Aorta (tissue), 5 donors: ENCODE results near the gene ZNF565. TPM values are rescaled to one million over a fixed set of nuclear protein-coding genes. Genes with fewer than 3 reads are reported as not detected.
"Not testable (repeated sequence)": the region's sequence is repeated elsewhere in the genome, so short reads cannot be mapped to it uniquely, and the experiment has no call there.

Experiments
- ATAC-seq: fragments of 200-7000 bp; cut with Tn5 transposase; one replicate; pipeline ENCODE4 v1.9.1; 2022; ENCODE audit warnings: moderate library complexity; ENCODE audit not compliant: low FRiP score
- DNase-seq, 2 donors: peaks; one replicate each; pipeline ENCODE4 v3.0.0-alpha.2; 2020
- H3K27ac ChIP-seq, 2 donors: one replicate each; pipeline ENCODE4 v1.5.1; 2013; ENCODE audit warnings: low read length in 2 of 2, mild to moderate bottlenecking in 2 of 2, moderate library complexity in 2 of 2, control low read depth in 1 of 2, inconsistent platforms in 1 of 2, low read depth in 1 of 2
- H3K27me3 ChIP-seq, 2 donors: one replicate each; pipeline ENCODE4 v1.6.1; 2013; ENCODE audit warnings: control low read depth in 1 of 2, low read length in 1 of 2, mild to moderate bottlenecking in 1 of 2, moderate library complexity in 1 of 2; ENCODE audit not compliant: insufficient read depth in 2 of 2, control insufficient read depth in 1 of 2
- H3K36me3 ChIP-seq, 2 donors: one replicate each; pipeline ENCODE4 v1.6.1; 2013; ENCODE audit warnings: control low read depth in 1 of 2, low read length in 1 of 2, mild to moderate bottlenecking in 1 of 2; ENCODE audit not compliant: insufficient read depth in 2 of 2, control insufficient read depth in 1 of 2
- H3K4me1 ChIP-seq, 2 donors: one replicate each; pipeline ENCODE4 v1.6.1; 2013; ENCODE audit warnings: low read length in 2 of 2, control low read depth in 1 of 2, mild to moderate bottlenecking in 1 of 2, moderate library complexity in 1 of 2; ENCODE audit not compliant: insufficient read depth in 2 of 2, control insufficient read depth in 1 of 2
- H3K4me3 ChIP-seq, 2 donors: one replicate each; pipeline ENCODE4 v1.5.1; 2013; ENCODE audit warnings: low read length in 2 of 2, control low read depth in 1 of 2, mild to moderate bottlenecking in 1 of 2
- H3K9me3 ChIP-seq: one replicate; pipeline ENCODE4 v1.6.1; 2013; ENCODE audit warnings: mild to moderate bottlenecking, low read length; ENCODE audit not compliant: control insufficient read depth
- WGBS, 2 donors: extraction: QIAGEN DNeasy Blood & Tissue Kit; methylation state at CpG; one replicate each; pipeline ENCODE4 v1.1.7; 2013; 5-methylcytosine and 5-hydroxymethylcytosine counted together
- intact Hi-C, 2 donors: fragments of 100-400 bp; cut with DNase I; formaldehyde crosslinking; loops; one replicate each; pipeline versions ENCODE4 v1.14.2 to v1.15.0; 2022
- polyA plus RNA-seq, 2 donors: library from polyadenylated mRNA; stranded (reverse); fragments of 200-250 nt; gene quantifications; one replicate each; pipeline ENCODE4 v1.2.3, GENCODE V29; 2013
- total RNA-seq, 2 donors: library from RNA; stranded (reverse); fragmentation: NEBNext Ultra II Directional; extraction: Animal tissue kit (Norgen Biotek cat#: 25700); gene quantifications; one replicate each; pipeline ENCODE4 v1.2.1, GENCODE V29; 2021
- donor health status: healthy with polysubstance abuse.
- donor health status: Bipolar disorder and iron deficiency.
- donor health status: DM: no; HTN: no; CAD: no.
- donor health status: DM: no; HTN: no; CAD: no.
- donor health status: DM: yes; HTN: yes; CAD: no.

Gene ZNF565
- total and polyA plus RNA-seq, 4 donors, result 1.6 to 8.0 (median 5.0) TPM

- intact Hi-C loops, result no loop called here
Measured at GRCh38 chr19:36203293-36203692, 11.2 kb downstream of the ZNF565 start.

GRCh38 chr19:36201684-36202083, 12.8 kb downstream of the ZNF565 start:
- intact Hi-C loops, result no loop called here
- no peaks in the 10 kb centered on the region for H3K27me3 ChIP-seq

More at GRCh38 chr19:36203293-36203692, 11.2 kb downstream of the ZNF565 start:
- Histone ChIP-seq H3K27ac (no peak overlapping the region), H3K36me3 (peaks cover 0 to 3% of the 10 kb centered on the region in 2 donors), H3K4me3 (no peak overlapping the region), H3K27me3 (no peaks in the 10 kb centered on the region), H3K4me1 (no peaks in the 10 kb centered on the region), H3K9me3 (no peaks in the 10 kb centered on the region)
- DNase-seq (no peak), ATAC-seq (no peak)
- 97% methylated on average over 4 of the region's 4 CpGs for WGBS, 2 donors

GRCh38 chr19:36198119-36198518, 16.3 kb downstream of the ZNF565 start:
- ATAC-seq (no peak), DNase-seq (no peak)
- Histone ChIP-seq H3K9me3 (no peaks in the 10 kb centered on the region), H3K4me3 (no peak overlapping the region), H3K27me3 (no peaks in the 10 kb centered on the region), H3K27ac (no peak overlapping the region), H3K36me3 (no peaks in the 10 kb centered on the region), H3K4me1 (no peaks in the 10 kb centered on the region)
- intact Hi-C loops, result no loop called here
- WGBS, 2 donors, result 86 to 90% methylated on average over 2 of the region's 2 CpGs

More at GRCh38 chr19:36201684-36202083, 12.8 kb downstream of the ZNF565 start:
- ATAC-seq (no peak), DNase-seq (no peak)
- Histone ChIP-seq H3K36me3 (peaks cover 0 to 3% of the 10 kb centered on the region in 2 donors), H3K27ac (no peak overlapping the region), H3K4me3 (no peak overlapping the region), H3K4me1 (no peaks in the 10 kb centered on the region), H3K9me3 (no peaks in the 10 kb centered on the region)
- WGBS, 2 donors, result 91 to 92% methylated on average over 6 of the region's 6 CpGs

GRCh38 chr19:36196249-36196648, 18.2 kb downstream of the ZNF565 start:
- Histone ChIP-seq H3K27me3 (no peaks in the 10 kb centered on the region), H3K27ac (no peak overlapping the region), H3K4me3 (no peak overlapping the region), H3K36me3 (no peaks in the 10 kb centered on the region), H3K4me1 (no peaks in the 10 kb centered on the region), H3K9me3 (no peaks in the 10 kb centered on the region)
- intact Hi-C loops, result no loop called here
- ATAC-seq (no peak), DNase-seq (no peak)
- WGBS, 2 donors, result 95 to 96% methylated on average over 2 of the region's 2 CpGs

GRCh38 chr19:36186722-36187121, 27.7 kb downstream of the ZNF565 start:
- H3K9me3 ChIP-seq, H3K27ac ChIP-seq, DNase-seq, intact Hi-C loops, H3K4me3 ChIP-seq, H3K27me3 ChIP-seq, H3K36me3 ChIP-seq, H3K4me1 ChIP-seq, ATAC-seq: not testable (repeated sequence)
- 85 to 89% methylated on average over 5 of the region's 5 CpGs for WGBS, 2 donors

GRCh38 chr19:36183245-36183628, 31.2 kb downstream of the ZNF565 start:
- peaks cover 0 to 3% of the 10 kb centered on the region in 2 donors for H3K4me1 ChIP-seq
- ATAC-seq (no peak), DNase-seq (no peak)
- H3K27me3 ChIP-seq, result no peaks in the 10 kb centered on the region
- WGBS, 2 donors, result 28 to 34% methylated on average over 10 of the region's 10 CpGs
- H3K27ac ChIP-seq, result no peak overlapping the region
- no peaks in the 10 kb centered on the region for H3K36me3 ChIP-seq
- intact Hi-C loops, result no loop called here
- no peaks in the 10 kb centered on the region for H3K9me3 ChIP-seq
- no peak overlapping the region for H3K4me3 ChIP-seq

GRCh38 chr19:36182612-36183244, 31.7 kb downstream of the ZNF565 start:
- WGBS, 2 donors, result 69 to 73% methylated on average over 17 of the region's 17 CpGs
- Histone ChIP-seq H3K4me1 (peaks cover 0 to 3% of the 10 kb centered on the region in 2 donors), H3K27ac (no peak overlapping the region), H3K27me3 (no peaks in the 10 kb centered on the region), H3K9me3 (no peaks in the 10 kb centered on the region), H3K4me3 (no peak overlapping the region), H3K36me3 (no peaks in the 10 kb centered on the region)
- intact Hi-C loops, result no loop called here
- ATAC-seq, result no peak
- DNase-seq, result no peak

- H3K9me3 ChIP-seq, H3K4me1 ChIP-seq, ATAC-seq, H3K36me3 ChIP-seq, H3K4me3 ChIP-seq, intact Hi-C loops, H3K27ac ChIP-seq, H3K27me3 ChIP-seq, DNase-seq: not testable (repeated sequence)
- 4 to 50% methylated on average over 2 of the region's 2 CpGs for WGBS, 2 donors
Measured at GRCh38 chr19:36179077-36179476, 35.4 kb downstream of the ZNF565 start.

- H3K4me3 ChIP-seq, intact Hi-C loops, H3K27ac ChIP-seq, H3K36me3 ChIP-seq, ATAC-seq, H3K4me1 ChIP-seq, DNase-seq, H3K27me3 ChIP-seq, H3K9me3 ChIP-seq: not testable (repeated sequence)
- 64 to 70% methylated on average over 8 of the region's 8 CpGs for WGBS, 2 donors
Measured at GRCh38 chr19:36173846-36174245, 40.6 kb downstream of the ZNF565 start.
